T-cell (primary cell): Measurements from ENCODE around the gene MYH4. TPM values are rescaled to one million over a fixed set of nuclear protein-coding genes. Genes with fewer than 3 reads are reported as not detected.

Experiments used
- ATAC-seq, 4 experiments: fragments of 200-7000 bp in 3 of 4; fragments of 150-1000 bp in 1 of 4; cut with Tn5 transposase; replicated peaks in 1 of 4; 1 replicate in 3 of 4; 2 replicates in 1 of 4; pipeline ENCODE4 v1.10.0; 2021; ENCODE audit warnings: moderate library complexity in 3 of 4, mild to moderate bottlenecking in 2 of 4, moderate number of reproducible peaks in 1 of 4
- CTCF ChIA-PET, 2 donors: fragments of 300-600 bp; sonication (Branson Sonifier 250); formaldehyde crosslinking; loops; one replicate each; lab custom pipeline; 2022; ENCODE audit warnings: antibody characterized with exemption in 2 of 2; lab: Charles Lee
- POLR2A ChIA-PET, 2 donors: fragments of 300-600 bp; sonication (Branson Sonifier 250); formaldehyde crosslinking; loops; one replicate each; lab custom pipeline; 2022; ENCODE audit warnings: antibody characterized with exemption in 2 of 2; lab: Charles Lee
- DNase-seq, 35 experiments: peaks; one replicate each; pipeline versions ENCODE4 v3.0.0 to v3.0.0-alpha.2; 2013 to 2023
- H3K27ac ChIP-seq: one replicate; pipeline ENCODE4 v1.5.1; 2013; ENCODE audit warnings: low read length
- H3K27me3 ChIP-seq, 2 experiments: replicated peaks in 1 of 2; 1 replicate in 1 of 2; 2 replicates in 1 of 2; pipeline versions ENCODE4 v1.6.1 to v1.7.0; 2013; ENCODE audit warnings: low read length in 1 of 2, mixed read lengths in 1 of 2; ENCODE audit not compliant: control insufficient read depth in 2 of 2, insufficient read depth in 2 of 2; ENCODE audit errors: extremely low read depth in 1 of 2
- H3K36me3 ChIP-seq, 2 donors: 1 replicate in 1 of 2; 2 replicates in 1 of 2; pipeline versions ENCODE4 v1.6.1 to v1.7.0; 2013; ENCODE audit warnings: low read length in 1 of 2; ENCODE audit not compliant: control insufficient read depth in 2 of 2, insufficient read depth in 1 of 2; ENCODE audit errors: extremely low read depth in 1 of 2
- H3K4me1 ChIP-seq, 2 experiments: 1 replicate in 1 of 2; 2 replicates in 1 of 2; pipeline versions ENCODE4 v1.6.1 to v1.7.0; 2013; ENCODE audit warnings: low read length in 2 of 2, mixed read lengths in 1 of 2; ENCODE audit not compliant: insufficient read depth in 2 of 2, control insufficient read depth in 1 of 2; ENCODE audit errors: extremely low read depth in 1 of 2
- H3K4me3 ChIP-seq, 2 donors: 1 replicate in 1 of 2; 2 replicates in 1 of 2; pipeline versions ENCODE4 v1.5.1 to v1.7.0; 2013; ENCODE audit warnings: mild to moderate bottlenecking in 2 of 2, low read length in 1 of 2, moderate library complexity in 1 of 2; ENCODE audit not compliant: control insufficient read depth in 1 of 2; ENCODE audit errors: extremely low read depth in 1 of 2
- H3K9me3 ChIP-seq: 2 replicates; pipeline ENCODE4 v1.7.0; 2013
- H3K27ac Mint-ChIP-seq, 2 donors: one replicate each; pipeline ENCODE4 v1.8.0; 2020 to 2021; ENCODE audit warnings: mild to moderate bottlenecking in 2 of 2, mixed read lengths in 2 of 2
- H3K27me3 Mint-ChIP-seq, 2 donors: one replicate each; pipeline ENCODE4 v1.8.0; 2021 to 2022; ENCODE audit warnings: mixed read lengths in 2 of 2
- H3K36me3 Mint-ChIP-seq: one replicate; pipeline ENCODE4 v1.8.0; 2021; ENCODE audit warnings: mixed read lengths
- H3K4me1 Mint-ChIP-seq, 3 donors: one replicate each; pipeline ENCODE4 v1.8.0; 2020 to 2022; ENCODE audit warnings: mixed read lengths in 3 of 3, mild to moderate bottlenecking in 1 of 3
- H3K4me3 Mint-ChIP-seq, 3 donors: one replicate each; pipeline ENCODE4 v1.8.0; 2020 to 2022; ENCODE audit warnings: mild to moderate bottlenecking in 3 of 3, mixed read lengths in 3 of 3, moderate library complexity in 3 of 3
- H3K9me3 Mint-ChIP-seq, 3 donors: one replicate each; pipeline ENCODE4 v1.8.0; 2020 to 2022; ENCODE audit warnings: mixed read lengths in 3 of 3
- WGBS: methylation state at CpG from one replicate; pipeline ENCODE4 v1.1.5; 2013; ENCODE audit warnings: missing lambda C conversion rate; ENCODE audit not compliant: insufficient coverage; 5-methylcytosine and 5-hydroxymethylcytosine counted together
- total RNA-seq, 35 experiments: library from RNA in 6 of 35; stranded (reverse) in 6 of 35; fragments of 120-200 nt in 1 of 35; gene quantifications; one replicate each; pipeline versions ENCODE4 v1.2.1 to v1.2.4 and lab custom pipeline; 2013 to 2026

The MYH4 gene
- total RNA-seq, 5 donors from 2014 or later (not counting 1 experiment from before 2014, with no cell fraction given), result not detected

GRCh38 chr17:10415161-10415560 lies 54.2 kb downstream of the MYH4 start:
- peaks cover 0 to 11% of the 10 kb centered on the region in 2 donors for H3K27me3 Mint-ChIP-seq
- ChIA-PET CTCF (no interaction called here), POLR2A (no interaction called here)
- H3K4me1 ChIP-seq, result no peaks in the 10 kb centered on the region
- no peaks in the 10 kb centered on the region for H3K9me3 ChIP-seq
- H3K27me3 ChIP-seq, result peaks cover 0 to 2% of the 10 kb centered on the region in 2 experiments
- H3K27ac ChIP-seq, result no peak overlapping the region
- no peaks in the 10 kb centered on the region for H3K9me3 Mint-ChIP-seq
- no peak overlapping the region for H3K4me3 ChIP-seq
- 100% methylated on average over 2 of the region's 4 CpGs for WGBS
- ATAC-seq (no peak), DNase-seq (no peak)
- no peak overlapping the region for H3K27ac Mint-ChIP-seq
- H3K4me1 Mint-ChIP-seq, result no peaks in the 10 kb centered on the region
- H3K36me3 Mint-ChIP-seq, result no peaks in the 10 kb centered on the region
- no peak overlapping the region for H3K4me3 Mint-ChIP-seq
- H3K36me3 ChIP-seq, result no peaks in the 10 kb centered on the region

GRCh38 chr17:10403589-10403988 lies 65.8 kb downstream of the MYH4 start:
- H3K9me3 Mint-ChIP-seq, result no peaks in the 10 kb centered on the region

GRCh38 chr17:10398352-10398751 lies 71.0 kb downstream of the MYH4 start:
- Histone ChIP-seq H3K4me1 (no peaks in the 10 kb centered on the region), H3K36me3 (no peaks in the 10 kb centered on the region), H3K4me3 (no peak overlapping the region), H3K27ac (no peak overlapping the region), H3K27me3 (peaks cover 3 to 8% of the 10 kb centered on the region in 2 experiments), H3K9me3 (no peaks in the 10 kb centered on the region)
- ChIA-PET POLR2A (no interaction called here), CTCF (no interaction called here)
- no peak overlapping the region for H3K27ac Mint-ChIP-seq
- ATAC-seq (no peak), DNase-seq (no peak)
- H3K36me3 Mint-ChIP-seq, result no peaks in the 10 kb centered on the region
- 80% methylated on average over 5 of the region's 9 CpGs for WGBS
- no peak overlapping the region for H3K4me3 Mint-ChIP-seq
- no peaks in the 10 kb centered on the region for H3K9me3 Mint-ChIP-seq
- H3K4me1 Mint-ChIP-seq, result no peaks in the 10 kb centered on the region
- H3K27me3 Mint-ChIP-seq, result peaks cover 3 to 25% of the 10 kb centered on the region in 2 donors

More at GRCh38 chr17:10403589-10403988, 65.8 kb downstream of the MYH4 start:
- CTCF ChIA-PET, result interaction anchor here in 1 of 2 donors (0.7 kb wide), 1 partner anchor 148 kb away, joined by 3 read pairs; no protein-coding TSS in a partner anchor
- peaks cover 0 to 5% of the 10 kb centered on the region in 2 experiments for H3K27me3 ChIP-seq
- H3K4me1 ChIP-seq, result no peaks in the 10 kb centered on the region
- Mint-ChIP-seq H3K27ac (no peak overlapping the region), H3K4me1 (no peaks in the 10 kb centered on the region), H3K27me3 (peaks cover 1 to 12% of the 10 kb centered on the region in 2 donors), H3K4me3 (no peak overlapping the region), H3K36me3 (no peaks in the 10 kb centered on the region)
- no peak overlapping the region for H3K27ac ChIP-seq
- no peak for DNase-seq
- POLR2A ChIA-PET, result no interaction called here
- H3K36me3 ChIP-seq, result no peaks in the 10 kb centered on the region
- ATAC-seq, result no peak
- no peaks in the 10 kb centered on the region for H3K9me3 ChIP-seq
- H3K4me3 ChIP-seq, result no peak overlapping the region

- peaks cover 5 to 8% of the 10 kb centered on the region in 2 experiments for H3K27me3 ChIP-seq
- DNase-seq (no peak), ATAC-seq (no peak)
- H3K36me3 ChIP-seq, result no peaks in the 10 kb centered on the region
- Mint-ChIP-seq H3K4me3 (no peak overlapping the region), H3K9me3 (no peaks in the 10 kb centered on the region), H3K27ac (no peak overlapping the region), H3K27me3 (peaks cover 12 to 24% of the 10 kb centered on the region in 2 donors), H3K4me1 (no peaks in the 10 kb centered on the region), H3K36me3 (no peaks in the 10 kb centered on the region)
- H3K27ac ChIP-seq, result no peak overlapping the region
- no peak overlapping the region for H3K4me3 ChIP-seq
- WGBS, result 50% methylated on average over 10 of the region's 14 CpGs
- POLR2A ChIA-PET, result no interaction called here
- H3K9me3 ChIP-seq, result no peaks in the 10 kb centered on the region
- CTCF ChIA-PET, result no interaction called here
- H3K4me1 ChIP-seq, result no peaks in the 10 kb centered on the region
Observed at GRCh38 chr17:10396524-10397163, 72.7 kb downstream of the MYH4 start.

GRCh38 chr17:10394201-10394887 lies 75.0 kb downstream of the MYH4 start:
- ChIA-PET POLR2A (no interaction called here), CTCF (no interaction called here)
- no peaks in the 10 kb centered on the region for H3K9me3 ChIP-seq
- H3K4me3 ChIP-seq, result no peak overlapping the region
- 60% methylated on average over 1 of the region's 6 CpGs for WGBS
- no peaks in the 10 kb centered on the region for H3K9me3 Mint-ChIP-seq
- no peaks in the 10 kb centered on the region for H3K4me1 Mint-ChIP-seq
- H3K36me3 ChIP-seq, result no peaks in the 10 kb centered on the region
- no peak overlapping the region for H3K27ac ChIP-seq
- H3K4me3 Mint-ChIP-seq, result no peak overlapping the region
- ATAC-seq, result no peak
- H3K27ac Mint-ChIP-seq, result no peak overlapping the region
- no peak for DNase-seq
- H3K4me1 ChIP-seq, result no peaks in the 10 kb centered on the region
- H3K36me3 Mint-ChIP-seq, result no peaks in the 10 kb centered on the region
- H3K27me3 ChIP-seq, result peaks cover 5 to 9% of the 10 kb centered on the region in 2 experiments
- peaks cover 16 to 19% of the 10 kb centered on the region in 2 donors for H3K27me3 Mint-ChIP-seq
